OCI-LY7 (cell line): ENCODE data around the gene CEP63. TPM values are rescaled to one million over a fixed set of nuclear protein-coding genes. Genes with fewer than 3 reads are reported as not detected.

Experiments
- BruUV-seq: library from RNA; stranded (reverse); fragments of 400-500 nt; replicated peaks from 2 replicates; lab custom pipeline; 2021; lab: Mats Ljungman, UMichigan
- CTCF ChIA-PET: fragments of 300-600 bp; sonication (Branson Sonifier 250); formaldehyde crosslinking; loops from one replicate; lab custom pipeline; 2022; ENCODE audit warnings: antibody characterized with exemption; ENCODE audit not compliant: unreplicated experiment; lab: Charles Lee
- POLR2A ChIA-PET: fragments of 300-600 bp; sonication (Branson Sonifier 250); formaldehyde crosslinking; loops from one replicate; lab custom pipeline; 2022; ENCODE audit warnings: antibody characterized with exemption; lab: Charles Lee
- DNase-seq: peaks from one replicate; pipeline ENCODE4 v3.0.0-alpha.2; 2015; ENCODE audit warnings: low spot score
- H2AFZ ChIP-seq: fragments of 200-600 bp; sonication (generic), shearing (Covaris generic); 2 replicates; pipeline ENCODE4 v1.6.1; 2014; ENCODE audit warnings: mild to moderate bottlenecking, antibody characterized with exemption, low read length, moderate library complexity
- H3K27ac ChIP-seq: fragments of 200-600 bp; sonication (generic); 2 replicates; pipeline ENCODE4 v1.5.1; 2014; ENCODE audit warnings: mixed run types, low read depth, mild to moderate bottlenecking, moderate library complexity, low read length, inconsistent platforms; ENCODE audit not compliant: poor library complexity, severe bottlenecking
- H3K36me3 ChIP-seq: fragments of 200-600 bp; sonication (generic); 2 replicates; pipeline ENCODE4 v1.6.1; 2014; ENCODE audit warnings: mild to moderate bottlenecking, antibody characterized with exemption, low read length, moderate library complexity, mixed read lengths; ENCODE audit not compliant: insufficient read depth
- H3K4me1 ChIP-seq: fragments of 200-600 bp; sonication (generic); 2 replicates; pipeline ENCODE4 v1.5.1; 2014; ENCODE audit warnings: mild to moderate bottlenecking, low read length; ENCODE audit not compliant: insufficient read depth, poor library complexity, severe bottlenecking
- H3K4me2 ChIP-seq: fragments of 200-600 bp; sonication (generic); 2 replicates; pipeline ENCODE4 v1.6.1; 2014; ENCODE audit warnings: mild to moderate bottlenecking, low read length
- H3K4me3 ChIP-seq: fragments of 200-600 bp; sonication (generic); 2 replicates; pipeline ENCODE4 v1.5.1; 2014; ENCODE audit warnings: mild to moderate bottlenecking, low read depth, low read length; ENCODE audit not compliant: poor library complexity, severe bottlenecking
- H3K79me2 ChIP-seq: fragments of 200-600 bp; sonication (generic); 2 replicates; pipeline ENCODE4 v1.6.1; 2016; ENCODE audit warnings: low read depth, mild to moderate bottlenecking, low read length, moderate library complexity, mixed read lengths; ENCODE audit not compliant: insufficient read depth
- H3K9me2 ChIP-seq: fragments of 200-600 bp; sonication (generic); 2 replicates; pipeline ENCODE4 v1.6.1; 2016; ENCODE audit warnings: mild to moderate bottlenecking, low read length, mixed read lengths; ENCODE audit not compliant: insufficient read depth
- H3K9me3 ChIP-seq: fragments of 200-600 bp; sonication (generic); 2 replicates; pipeline ENCODE4 v1.6.1; 2014; ENCODE audit warnings: mild to moderate bottlenecking, mixed run types, low read length, mixed read lengths
- H4K20me1 ChIP-seq: fragments of 200-600 bp; sonication (generic); 2 replicates; pipeline ENCODE4 v1.6.1; 2014; ENCODE audit warnings: mild to moderate bottlenecking, antibody characterized with exemption, low read length, moderate library complexity, mixed read lengths; ENCODE audit not compliant: insufficient read depth
- EZH2phosphoT487 ChIP-seq: fragments of 200-600 bp; sonication (generic); IDR thresholded peaks from 2 replicates; pipeline ENCODE4 v1.6.1; 2018; ENCODE audit warnings: low read depth, borderline replicate concordance, mild to moderate bottlenecking, mixed run types, antibody characterized with exemption, low read length, moderate library complexity, mixed read lengths
- intact Hi-C: fragments of 100-400 bp; cut with micrococcal nuclease; formaldehyde crosslinking; loops from one replicate; pipeline ENCODE4 v1.10.0; 2022; ENCODE audit not compliant: unreplicated experiment
- total RNA-seq, 2 experiments: library from RNA; depleted of rRNA in 1 of 2; stranded (reverse); fragments of >200 nt in 1 of 2; shearing (Covaris generic) in 1 of 2; gene quantifications; 2 replicates each; pipeline ENCODE4 v1.2.3, GENCODE V29; 2014 to 2022
- TF ChIP-seq, protein P1 (sequence below): fragments of 200-600 bp; sonication (generic); conservative IDR thresholded peaks from 2 replicates; pipeline ENCODE4 v1.5.1; 2014; ENCODE audit warnings: mild to moderate bottlenecking, antibody characterized with exemption, low read length, moderate library complexity, mixed read lengths

CEP63 gene
- total RNA-seq, 2 experiments from 2014 or later: 42.8 to 45.7 TPM

GRCh38 chr3:134481166-134481565, 4.7 kb upstream of the CEP63 start:
- no peaks in the 10 kb centered on the region for H3K9me3 ChIP-seq
- POLR2A ChIA-PET: interaction anchor here (0.6 to 0.9 kb wide), 3 partner anchors 14 to 258 kb away, joined by 3 to 6 read pairs (median 4); no protein-coding TSS in a partner anchor

DNA sequence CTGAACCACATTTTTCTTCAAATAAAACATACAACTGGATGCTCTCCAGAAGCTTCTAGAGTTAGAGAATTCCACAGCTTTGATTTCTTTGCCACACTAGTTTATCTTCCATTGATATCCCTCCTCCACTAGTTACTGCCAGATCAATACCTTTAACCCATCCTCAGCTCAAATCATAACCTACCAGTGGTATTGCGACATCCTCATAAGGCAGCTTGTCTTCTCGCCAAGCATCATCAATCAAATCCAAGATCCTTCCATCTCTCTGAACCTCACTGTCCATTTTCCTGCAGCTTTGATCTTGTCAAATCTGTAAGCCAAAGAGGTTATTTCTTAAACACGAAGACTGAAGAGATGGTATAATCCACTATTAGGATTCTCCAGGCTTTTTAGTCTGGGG, 3.2 kb upstream of the CEP63 start:
- BruUV-seq: no TSS peak

More at GRCh38 chr3:134481166-134481565, 4.7 kb upstream of the CEP63 start:
- Histone ChIP-seq H4K20me1 (no peaks in the 10 kb centered on the region), H3K79me2 (peaks cover 28% of the 10 kb centered on the region), H3K36me3 (peaks cover 78% of the 10 kb centered on the region), H2AFZ (no peak overlapping the region), H3K27ac (no peak overlapping the region), H3K4me3 (no peak overlapping the region), H3K9me2 (no peaks in the 10 kb centered on the region), H3K4me2 (no peak overlapping the region), H3K4me1 (peaks cover 15% of the 10 kb centered on the region)
- intact Hi-C loops: loop anchor here (10.0 kb wide), 1 partner anchor 816 kb away; the partner anchor contains the start of gene TOPBP1
- TF ChIP-seq EZH2phosphoT487: no peak
- TF ChIP-seq, protein P1, sequence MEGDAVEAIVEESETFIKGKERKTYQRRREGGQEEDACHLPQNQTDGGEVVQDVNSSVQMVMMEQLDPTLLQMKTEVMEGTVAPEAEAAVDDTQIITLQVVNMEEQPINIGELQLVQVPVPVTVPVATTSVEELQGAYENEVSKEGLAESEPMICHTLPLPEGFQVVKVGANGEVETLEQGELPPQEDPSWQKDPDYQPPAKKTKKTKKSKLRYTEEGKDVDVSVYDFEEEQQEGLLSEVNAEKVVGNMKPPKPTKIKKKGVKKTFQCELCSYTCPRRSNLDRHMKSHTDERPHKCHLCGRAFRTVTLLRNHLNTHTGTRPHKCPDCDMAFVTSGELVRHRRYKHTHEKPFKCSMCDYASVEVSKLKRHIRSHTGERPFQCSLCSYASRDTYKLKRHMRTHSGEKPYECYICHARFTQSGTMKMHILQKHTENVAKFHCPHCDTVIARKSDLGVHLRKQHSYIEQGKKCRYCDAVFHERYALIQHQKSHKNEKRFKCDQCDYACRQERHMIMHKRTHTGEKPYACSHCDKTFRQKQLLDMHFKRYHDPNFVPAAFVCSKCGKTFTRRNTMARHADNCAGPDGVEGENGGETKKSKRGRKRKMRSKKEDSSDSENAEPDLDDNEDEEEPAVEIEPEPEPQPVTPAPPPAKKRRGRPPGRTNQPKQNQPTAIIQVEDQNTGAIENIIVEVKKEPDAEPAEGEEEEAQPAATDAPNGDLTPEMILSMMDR: no peak
- CTCF ChIA-PET: no interaction called here
- DNase-seq: no peak
- no TSS peak for BruUV-seq

More for the DNA sequence above, 3.2 kb upstream of the CEP63 start:
- CTCF ChIA-PET: no interaction called here
- Histone ChIP-seq H2AFZ (no peak overlapping the region), H4K20me1 (no peaks in the 10 kb centered on the region), H3K36me3 (peaks cover 68% of the 10 kb centered on the region), H3K4me2 (no peak overlapping the region), H3K79me2 (peaks cover 41% of the 10 kb centered on the region), H3K4me1 (peaks cover 18% of the 10 kb centered on the region), H3K4me3 (no peak overlapping the region), H3K9me2 (no peaks in the 10 kb centered on the region), H3K27ac (no peak overlapping the region), H3K9me3 (no peaks in the 10 kb centered on the region)
- DNase-seq: no peak
- intact Hi-C loops: loop anchor here (10.0 kb wide), 1 partner anchor 818 kb away; the partner anchor contains the start of gene TOPBP1
- TF ChIP-seq, protein P1: no peak
- no peak for TF ChIP-seq EZH2phosphoT487
- POLR2A ChIA-PET: interaction anchor here (0.6 to 1.2 kb wide), 5 partner anchors 9 to 179 kb away, joined by 3 to 6 read pairs (median 3); no protein-coding TSS in a partner anchor
